Measurements from ENCODE around the gene HS2ST1.

DNA sequence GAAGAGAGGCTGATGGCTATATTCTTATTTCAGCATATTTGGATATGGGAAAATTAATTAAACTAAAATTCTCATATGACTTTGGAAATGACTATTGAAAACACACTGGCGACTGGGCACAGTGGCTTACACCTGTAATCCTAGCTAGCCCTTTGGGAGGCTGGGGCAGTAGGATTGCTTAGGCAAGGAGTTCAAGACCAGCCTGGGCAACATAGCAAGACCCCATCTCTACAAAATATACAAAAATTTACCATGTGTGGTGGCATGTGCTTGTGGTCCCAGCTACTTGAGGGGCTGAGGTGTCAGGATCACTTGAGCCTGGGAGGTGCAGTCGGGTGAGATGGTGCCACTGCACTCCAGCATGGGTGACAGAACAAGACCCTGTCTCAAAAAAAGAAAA lies 26.2 kb downstream of the HS2ST1 start:
- TF ChIP-seq JUN (IDR thresholded peaks at IDR 0.05) (no peak), POLR2A (IDR thresholded peaks at IDR 0.05; ENCODE audit: low read length) (no peak), MAFK (IDR thresholded peaks at IDR 0.05; ENCODE audit: partially characterized antibody) (no peak), RNF2 (IDR thresholded peaks at IDR 0.05; ENCODE audit: borderline replicate concordance, low read depth) (no peak), EP300 (IDR thresholded peaks at IDR 0.05) (no peak), POLR2AphosphoS2 (conservative IDR thresholded peaks at IDR 0.05; ENCODE audit: low read length) (no peak), NPAS2 (CRISPR knock-in tag; IDR thresholded peaks at IDR 0.05; ENCODE audit: borderline replicate concordance) (no peak)
- TF ChIP-seq, protein P1, sequence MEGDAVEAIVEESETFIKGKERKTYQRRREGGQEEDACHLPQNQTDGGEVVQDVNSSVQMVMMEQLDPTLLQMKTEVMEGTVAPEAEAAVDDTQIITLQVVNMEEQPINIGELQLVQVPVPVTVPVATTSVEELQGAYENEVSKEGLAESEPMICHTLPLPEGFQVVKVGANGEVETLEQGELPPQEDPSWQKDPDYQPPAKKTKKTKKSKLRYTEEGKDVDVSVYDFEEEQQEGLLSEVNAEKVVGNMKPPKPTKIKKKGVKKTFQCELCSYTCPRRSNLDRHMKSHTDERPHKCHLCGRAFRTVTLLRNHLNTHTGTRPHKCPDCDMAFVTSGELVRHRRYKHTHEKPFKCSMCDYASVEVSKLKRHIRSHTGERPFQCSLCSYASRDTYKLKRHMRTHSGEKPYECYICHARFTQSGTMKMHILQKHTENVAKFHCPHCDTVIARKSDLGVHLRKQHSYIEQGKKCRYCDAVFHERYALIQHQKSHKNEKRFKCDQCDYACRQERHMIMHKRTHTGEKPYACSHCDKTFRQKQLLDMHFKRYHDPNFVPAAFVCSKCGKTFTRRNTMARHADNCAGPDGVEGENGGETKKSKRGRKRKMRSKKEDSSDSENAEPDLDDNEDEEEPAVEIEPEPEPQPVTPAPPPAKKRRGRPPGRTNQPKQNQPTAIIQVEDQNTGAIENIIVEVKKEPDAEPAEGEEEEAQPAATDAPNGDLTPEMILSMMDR (IDR thresholded peaks at IDR 0.05): no peak
- TF ChIP-seq, protein P2, sequence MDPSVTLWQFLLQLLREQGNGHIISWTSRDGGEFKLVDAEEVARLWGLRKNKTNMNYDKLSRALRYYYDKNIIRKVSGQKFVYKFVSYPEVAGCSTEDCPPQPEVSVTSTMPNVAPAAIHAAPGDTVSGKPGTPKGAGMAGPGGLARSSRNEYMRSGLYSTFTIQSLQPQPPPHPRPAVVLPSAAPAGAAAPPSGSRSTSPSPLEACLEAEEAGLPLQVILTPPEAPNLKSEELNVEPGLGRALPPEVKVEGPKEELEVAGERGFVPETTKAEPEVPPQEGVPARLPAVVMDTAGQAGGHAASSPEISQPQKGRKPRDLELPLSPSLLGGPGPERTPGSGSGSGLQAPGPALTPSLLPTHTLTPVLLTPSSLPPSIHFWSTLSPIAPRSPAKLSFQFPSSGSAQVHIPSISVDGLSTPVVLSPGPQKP (IDR thresholded peaks at IDR 0.05; ENCODE audit: low read depth, low read length): no peak
- TF ChIP-seq, protein P3, sequence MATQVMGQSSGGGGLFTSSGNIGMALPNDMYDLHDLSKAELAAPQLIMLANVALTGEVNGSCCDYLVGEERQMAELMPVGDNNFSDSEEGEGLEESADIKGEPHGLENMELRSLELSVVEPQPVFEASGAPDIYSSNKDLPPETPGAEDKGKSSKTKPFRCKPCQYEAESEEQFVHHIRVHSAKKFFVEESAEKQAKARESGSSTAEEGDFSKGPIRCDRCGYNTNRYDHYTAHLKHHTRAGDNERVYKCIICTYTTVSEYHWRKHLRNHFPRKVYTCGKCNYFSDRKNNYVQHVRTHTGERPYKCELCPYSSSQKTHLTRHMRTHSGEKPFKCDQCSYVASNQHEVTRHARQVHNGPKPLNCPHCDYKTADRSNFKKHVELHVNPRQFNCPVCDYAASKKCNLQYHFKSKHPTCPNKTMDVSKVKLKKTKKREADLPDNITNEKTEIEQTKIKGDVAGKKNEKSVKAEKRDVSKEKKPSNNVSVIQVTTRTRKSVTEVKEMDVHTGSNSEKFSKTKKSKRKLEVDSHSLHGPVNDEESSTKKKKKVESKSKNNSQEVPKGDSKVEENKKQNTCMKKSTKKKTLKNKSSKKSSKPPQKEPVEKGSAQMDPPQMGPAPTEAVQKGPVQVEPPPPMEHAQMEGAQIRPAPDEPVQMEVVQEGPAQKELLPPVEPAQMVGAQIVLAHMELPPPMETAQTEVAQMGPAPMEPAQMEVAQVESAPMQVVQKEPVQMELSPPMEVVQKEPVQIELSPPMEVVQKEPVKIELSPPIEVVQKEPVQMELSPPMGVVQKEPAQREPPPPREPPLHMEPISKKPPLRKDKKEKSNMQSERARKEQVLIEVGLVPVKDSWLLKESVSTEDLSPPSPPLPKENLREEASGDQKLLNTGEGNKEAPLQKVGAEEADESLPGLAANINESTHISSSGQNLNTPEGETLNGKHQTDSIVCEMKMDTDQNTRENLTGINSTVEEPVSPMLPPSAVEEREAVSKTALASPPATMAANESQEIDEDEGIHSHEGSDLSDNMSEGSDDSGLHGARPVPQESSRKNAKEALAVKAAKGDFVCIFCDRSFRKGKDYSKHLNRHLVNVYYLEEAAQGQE (IDR thresholded peaks at IDR 0.05): no peak
- TF ChIP-seq, protein P4, sequence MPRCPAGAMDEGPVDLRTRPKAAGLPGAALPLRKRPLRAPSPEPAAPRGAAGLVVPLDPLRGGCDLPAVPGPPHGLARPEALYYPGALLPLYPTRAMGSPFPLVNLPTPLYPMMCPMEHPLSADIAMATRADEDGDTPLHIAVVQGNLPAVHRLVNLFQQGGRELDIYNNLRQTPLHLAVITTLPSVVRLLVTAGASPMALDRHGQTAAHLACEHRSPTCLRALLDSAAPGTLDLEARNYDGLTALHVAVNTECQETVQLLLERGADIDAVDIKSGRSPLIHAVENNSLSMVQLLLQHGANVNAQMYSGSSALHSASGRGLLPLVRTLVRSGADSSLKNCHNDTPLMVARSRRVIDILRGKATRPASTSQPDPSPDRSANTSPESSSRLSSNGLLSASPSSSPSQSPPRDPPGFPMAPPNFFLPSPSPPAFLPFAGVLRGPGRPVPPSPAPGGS (IDR thresholded peaks at IDR 0.05): no peak
